GM21360 (cell line): ENCODE measurements around the gene CYP2U1.
"Not testable (repeated sequence)": the region's sequence is repeated elsewhere in the genome, so short reads cannot be mapped to it uniquely, and the experiment has no call there.

ENCODE experiments used
- ATAC-seq: cut with Tn5 transposase; IDR thresholded peaks from one replicate; pipeline ENCODE4 v1.9.1; 2021; ENCODE audit warnings: mild to moderate bottlenecking, moderate library complexity; ENCODE audit not compliant: unreplicated experiment

Gene CYP2U1

GRCh38 chr4:107930821-107931774, at the start of gene CYP2U1:
CYP2U1 (plus strand) TSS chr4:107931549; CDS start chr4:107931644, 95 bp downstream.
- ATAC-seq = peak; percentile 95

- no peak for ATAC-seq
Measured at GRCh38 chr4:107885865-107886264, 45.5 kb upstream of the CYP2U1 start.

- no peak for ATAC-seq
Measured at GRCh38 chr4:107888237-107888636, 43.1 kb upstream of the CYP2U1 start.

GRCh38 chr4:107890779-107891178, 40.6 kb upstream of the CYP2U1 start:
- ATAC-seq = no peak

DNA sequence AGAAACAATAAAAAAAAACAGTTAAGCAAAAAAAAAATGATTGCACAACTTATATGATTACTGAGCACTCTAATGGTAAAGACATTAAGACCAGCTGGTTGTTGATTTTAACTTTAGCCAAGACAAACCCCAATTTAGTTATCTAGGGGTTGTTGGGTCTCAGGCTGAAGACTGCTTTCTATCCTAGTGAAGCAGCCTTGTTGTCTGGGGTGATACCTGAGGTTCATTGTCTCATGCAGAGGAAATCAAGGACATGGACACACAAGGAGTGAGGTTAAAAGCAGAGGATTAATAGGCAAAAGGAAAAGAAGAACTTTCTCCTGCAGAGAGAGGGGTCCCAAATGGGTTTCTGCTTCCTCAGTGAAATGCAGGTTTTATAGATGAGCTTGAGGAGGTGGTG, 40.0 kb upstream of the CYP2U1 start:
- no peak for ATAC-seq

- no peak for ATAC-seq
Measured at GRCh38 chr4:107893171-107894137, 37.9 kb upstream of the CYP2U1 start.

DNA sequence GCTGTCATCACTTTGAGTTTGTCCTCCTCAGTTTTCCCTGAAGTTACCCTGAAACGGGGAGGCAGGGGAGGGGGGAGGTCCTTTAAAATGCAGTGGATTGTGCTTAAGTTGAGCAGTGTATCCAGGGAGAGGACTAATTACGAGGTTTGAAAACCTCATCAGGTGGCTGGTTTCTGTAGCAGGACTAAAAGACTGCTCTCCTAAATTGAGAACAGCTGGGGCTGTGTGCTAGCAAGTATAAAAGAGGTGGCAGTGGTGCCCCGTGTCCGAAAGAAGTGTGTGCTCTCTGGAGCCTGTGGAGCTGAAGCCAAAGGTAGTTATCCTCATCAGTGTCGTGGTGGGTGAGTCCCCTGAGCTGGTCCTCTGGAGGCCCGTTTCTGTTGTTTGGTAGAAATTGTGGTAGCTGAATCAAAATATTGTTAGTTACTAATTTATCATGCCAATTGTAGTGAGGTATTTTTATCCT, 37.2 kb upstream of the CYP2U1 start:
- no peak for ATAC-seq

GRCh38 chr4:107896158-107896645, 35.1 kb upstream of the CYP2U1 start:
- no peak for ATAC-seq

DNA sequence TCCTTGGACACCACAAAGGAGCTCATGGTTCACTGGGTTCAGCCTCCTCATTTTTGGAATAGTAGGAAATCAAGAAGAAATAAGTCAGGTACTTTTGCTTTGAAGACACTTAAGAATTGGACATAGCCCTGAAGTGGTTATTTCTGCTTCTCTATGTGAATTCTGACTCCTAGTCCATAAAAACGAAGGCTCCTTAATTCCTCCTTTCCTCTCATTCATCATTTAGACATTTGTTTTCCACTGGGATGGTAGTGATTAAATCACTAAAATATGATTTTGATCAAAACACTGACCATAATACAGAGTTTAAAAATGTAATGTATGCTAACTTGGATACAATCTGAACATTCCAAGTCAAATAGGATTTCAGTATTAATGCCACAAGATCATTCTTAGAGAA, 34.7 kb upstream of the CYP2U1 start:
- ATAC-seq = no peak

- no peak for ATAC-seq
Measured at GRCh38 chr4:107897823-107898222, 33.5 kb upstream of the CYP2U1 start.

DNA sequence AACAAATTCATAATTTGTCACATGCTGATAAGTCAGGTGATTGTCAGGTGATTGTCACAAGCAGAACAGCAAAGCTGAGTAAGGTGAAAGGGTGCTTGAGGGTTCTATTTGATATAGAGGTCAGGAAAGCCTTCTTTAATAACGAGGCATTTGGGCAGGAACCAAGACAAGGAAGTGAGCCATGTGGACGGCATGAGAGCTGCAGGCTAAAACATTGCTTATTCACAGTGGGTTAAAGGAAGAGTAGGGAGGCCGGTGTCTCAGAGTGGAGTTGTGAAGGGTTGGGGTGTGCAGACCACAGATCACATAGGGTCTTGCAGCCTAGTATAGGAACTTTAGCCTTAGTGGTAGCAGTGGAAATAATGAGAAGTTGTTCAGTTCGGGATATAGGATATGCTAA, 31.3 kb upstream of the CYP2U1 start:
- no peak for ATAC-seq

GRCh38 chr4:107900508-107900907, 30.8 kb upstream of the CYP2U1 start:
- no peak for ATAC-seq

- no peak for ATAC-seq
Measured at GRCh38 chr4:107901213-107901934, 30.0 kb upstream of the CYP2U1 start.

DNA sequence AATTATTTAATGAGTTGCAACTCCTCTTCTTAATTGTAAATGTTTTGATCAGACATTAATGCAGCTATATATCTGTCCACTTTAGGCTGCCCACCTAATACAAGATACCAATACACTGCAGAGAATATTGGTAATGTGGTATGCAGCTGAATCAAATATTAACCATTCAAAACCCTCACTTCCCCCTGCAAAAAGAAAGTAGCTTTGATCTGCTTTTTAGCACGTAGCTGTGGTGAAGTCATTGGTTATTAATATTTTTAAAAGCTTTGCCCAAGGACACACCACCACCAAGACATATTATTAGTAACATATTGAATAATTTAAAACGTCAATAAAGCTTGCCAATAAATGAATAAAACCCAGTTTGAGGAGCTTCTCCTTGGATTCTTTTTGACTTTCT, 28.6 kb upstream of the CYP2U1 start:
- no peak for ATAC-seq

GRCh38 chr4:107905082-107905481, 26.3 kb upstream of the CYP2U1 start:
- not testable (repeated sequence) for ATAC-seq

DNA sequence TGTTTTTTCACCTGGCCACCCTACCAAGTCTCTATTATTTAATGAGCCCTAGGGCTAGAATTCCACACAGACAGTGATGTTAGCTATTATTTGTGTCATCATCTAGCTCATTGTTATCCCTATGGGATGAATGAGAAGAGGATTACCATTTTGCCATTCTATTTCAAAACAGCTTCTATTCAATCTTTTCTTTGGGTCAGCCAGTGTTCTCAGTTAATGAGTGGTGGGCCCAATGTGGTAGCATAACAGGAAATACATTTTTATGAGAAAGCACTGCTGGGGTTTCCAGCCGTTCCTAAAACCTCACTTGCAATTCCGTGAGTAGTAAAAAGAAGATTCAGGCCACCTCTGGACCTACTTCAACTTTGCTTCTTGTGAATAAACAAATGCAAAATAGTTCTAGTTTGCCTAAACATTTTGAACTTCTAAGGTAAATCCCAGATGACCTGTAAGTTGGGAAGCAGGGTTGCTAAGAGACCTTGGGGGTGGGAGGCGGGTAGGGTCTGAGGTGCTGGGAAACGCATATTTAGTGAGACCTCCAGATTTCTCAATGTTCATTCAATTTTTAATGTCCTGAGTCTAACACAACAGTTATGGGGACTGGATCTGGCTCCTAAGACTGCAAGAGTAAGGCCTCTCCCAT, 24.8 kb upstream of the CYP2U1 start:
- ATAC-seq = no peak

- ATAC-seq = no peak
Measured at GRCh38 chr4:107908377-107908776, 23.0 kb upstream of the CYP2U1 start.

DNA sequence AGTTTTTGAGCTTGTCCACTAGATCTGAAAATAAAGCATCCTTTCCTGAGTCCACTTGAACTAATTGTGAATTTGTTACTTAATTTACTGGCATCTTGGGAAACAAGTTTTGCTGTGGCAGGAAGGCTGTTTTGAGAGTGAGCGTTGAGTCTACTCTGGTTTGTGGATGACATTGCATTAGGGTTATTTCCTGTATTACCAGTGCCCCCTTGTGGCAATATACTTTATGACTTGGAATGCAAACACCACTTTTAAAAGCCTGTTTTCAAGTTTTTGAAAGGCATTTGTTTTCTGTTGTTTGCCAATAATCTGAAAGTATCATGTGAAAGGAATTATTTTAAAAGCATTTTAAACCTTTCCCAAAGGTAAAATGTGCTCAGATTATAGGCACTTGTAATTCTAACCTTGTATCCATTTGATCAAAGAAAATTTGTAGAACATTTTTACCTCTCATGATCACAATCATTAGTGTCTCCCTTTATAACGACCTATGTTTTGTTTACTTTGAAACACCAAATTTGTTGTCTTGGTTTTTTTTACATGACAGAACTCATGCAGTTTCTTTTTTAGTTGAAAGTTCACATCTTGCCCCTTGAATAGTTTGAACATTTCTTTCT, 18.0 kb upstream of the CYP2U1 start:
- peak; percentile 92 for ATAC-seq

DNA sequence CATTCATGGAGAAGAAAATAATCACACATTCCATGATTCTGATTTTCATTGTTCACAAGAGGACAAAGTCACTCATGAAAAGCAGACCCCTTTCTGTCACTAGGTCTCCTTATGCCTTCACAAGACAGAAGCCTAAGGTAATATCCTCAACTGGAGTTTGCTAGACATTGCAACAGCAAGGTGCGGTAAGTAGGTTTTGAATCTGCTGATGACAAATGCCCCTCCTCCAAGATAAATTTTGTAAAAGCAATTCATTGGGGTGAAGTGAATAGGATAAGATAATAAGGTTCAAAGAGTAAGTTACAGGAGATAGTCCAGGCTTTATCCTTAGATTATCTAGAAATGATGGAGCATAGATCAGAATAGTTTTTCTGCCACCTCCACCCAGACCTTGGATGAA, 16.1 kb upstream of the CYP2U1 start:
- ATAC-seq = no peak

DNA sequence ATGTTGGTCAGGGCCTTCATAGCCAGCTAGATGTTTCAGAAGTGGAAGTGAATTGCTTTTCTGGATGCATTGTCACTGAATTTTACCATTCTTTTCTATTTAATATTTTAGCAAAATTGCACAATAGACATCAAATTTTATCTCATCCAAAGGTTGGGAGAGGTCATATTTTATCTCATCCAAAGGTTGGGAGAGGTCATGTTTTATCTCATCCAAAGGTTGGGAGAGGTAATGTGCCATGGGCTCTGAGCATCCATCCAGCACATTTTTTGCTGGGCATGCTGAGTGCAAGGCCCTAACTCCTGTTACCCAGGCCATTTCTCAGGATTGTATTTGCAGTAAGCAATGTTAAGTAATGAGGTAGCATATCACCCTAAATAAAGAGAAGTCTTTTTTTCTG, 14.7 kb upstream of the CYP2U1 start:
- no peak for ATAC-seq
